HG02610 (cell line): ENCODE data around the gene MXRA8.
"Not testable (repeated sequence)": the region's sequence is repeated elsewhere in the genome, so short reads cannot be mapped to it uniquely, and the experiment has no call there.

ENCODE experiments used
- ATAC-seq: cut with Tn5 transposase; IDR thresholded peaks from one replicate; pipeline ENCODE4 v1.9.1; 2021; ENCODE audit warnings: mild to moderate bottlenecking, moderate library complexity; ENCODE audit not compliant: unreplicated experiment

MXRA8 gene

DNA sequence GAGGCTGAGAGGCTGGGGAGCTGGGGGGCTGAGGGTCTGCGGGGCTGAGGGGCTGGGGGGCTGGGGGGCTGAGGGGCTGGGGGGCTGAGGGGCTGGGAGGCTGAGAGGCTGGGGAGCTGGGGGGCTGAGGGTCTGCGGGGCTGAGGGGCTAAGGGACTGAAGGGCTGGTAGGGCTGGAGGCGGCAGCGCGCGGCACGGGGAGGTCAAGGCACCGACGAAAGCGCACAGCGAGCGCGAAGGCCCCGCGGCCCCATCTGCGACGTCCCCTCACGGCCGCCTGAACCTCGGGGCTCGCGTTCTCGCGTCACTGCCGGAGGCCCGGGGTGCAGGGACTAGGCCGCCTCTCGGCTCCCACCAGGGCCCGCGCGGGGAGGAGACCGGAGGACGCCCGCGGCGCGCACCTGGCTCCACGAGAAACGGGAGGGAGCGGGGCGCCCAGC lies 34.3 kb downstream of the MXRA8 start:
- peak; percentile 22 for ATAC-seq

DNA sequence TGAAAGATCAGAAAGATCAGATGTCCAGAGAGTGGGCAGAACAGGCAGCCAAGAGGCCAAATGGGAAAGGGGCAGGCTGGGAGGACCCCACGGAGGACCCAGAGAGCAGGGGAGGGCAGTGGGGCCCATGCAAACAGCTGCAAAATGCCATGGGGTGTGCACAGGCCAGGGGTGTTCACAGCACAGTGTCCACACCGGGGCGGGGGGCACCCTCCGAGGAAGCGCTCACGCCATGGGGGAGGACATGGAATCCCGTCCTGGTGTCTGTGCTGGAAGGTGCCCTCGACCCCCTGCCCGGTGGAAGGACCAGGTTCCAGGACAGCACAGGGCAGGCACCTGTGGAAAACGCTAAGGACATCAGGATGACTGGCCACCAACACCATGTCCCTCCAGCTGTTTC lies 35.4 kb downstream of the MXRA8 start:
- no peak for ATAC-seq

DNA sequence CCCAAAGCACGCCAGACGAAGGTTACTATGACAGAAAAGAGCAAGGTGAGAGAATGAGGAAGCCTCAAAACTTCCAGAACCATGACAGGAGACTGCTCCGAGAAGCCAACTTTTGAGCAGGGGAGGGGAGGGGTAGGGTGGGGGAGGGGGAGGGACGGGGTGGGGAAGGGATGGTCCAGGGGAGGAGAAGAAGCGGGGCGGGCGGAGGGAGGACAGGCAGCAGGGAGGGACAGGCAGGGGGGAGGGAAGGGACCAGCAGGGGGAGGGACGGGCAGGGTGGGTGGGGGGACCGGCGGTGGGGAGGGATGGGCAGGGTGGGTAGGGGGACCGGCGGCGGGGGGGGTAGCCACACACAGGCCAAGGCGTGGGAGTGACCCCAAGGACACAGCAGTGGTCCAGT lies 35.9 kb downstream of the MXRA8 start:
- no peak for ATAC-seq

DNA sequence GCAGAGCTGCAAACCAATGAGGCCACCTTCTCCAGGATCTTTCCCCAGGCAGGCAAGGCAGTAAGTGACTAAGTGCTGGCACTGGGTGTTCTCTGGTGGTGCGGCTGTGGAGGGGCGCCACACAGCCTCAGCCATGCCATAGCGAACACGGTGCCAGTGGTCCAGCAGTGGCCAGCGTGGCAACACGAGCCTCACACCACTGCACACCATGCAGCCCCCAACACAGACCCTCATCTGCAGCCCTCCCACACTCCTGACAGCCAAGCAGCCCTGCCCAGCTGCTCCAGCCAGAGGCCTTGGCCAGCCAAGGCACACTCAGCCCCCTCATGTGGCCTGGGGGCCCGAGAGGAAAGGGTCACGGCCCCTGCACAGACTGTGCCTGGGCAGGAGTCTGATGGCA lies 36.9 kb downstream of the MXRA8 start:
- ATAC-seq: no peak

DNA sequence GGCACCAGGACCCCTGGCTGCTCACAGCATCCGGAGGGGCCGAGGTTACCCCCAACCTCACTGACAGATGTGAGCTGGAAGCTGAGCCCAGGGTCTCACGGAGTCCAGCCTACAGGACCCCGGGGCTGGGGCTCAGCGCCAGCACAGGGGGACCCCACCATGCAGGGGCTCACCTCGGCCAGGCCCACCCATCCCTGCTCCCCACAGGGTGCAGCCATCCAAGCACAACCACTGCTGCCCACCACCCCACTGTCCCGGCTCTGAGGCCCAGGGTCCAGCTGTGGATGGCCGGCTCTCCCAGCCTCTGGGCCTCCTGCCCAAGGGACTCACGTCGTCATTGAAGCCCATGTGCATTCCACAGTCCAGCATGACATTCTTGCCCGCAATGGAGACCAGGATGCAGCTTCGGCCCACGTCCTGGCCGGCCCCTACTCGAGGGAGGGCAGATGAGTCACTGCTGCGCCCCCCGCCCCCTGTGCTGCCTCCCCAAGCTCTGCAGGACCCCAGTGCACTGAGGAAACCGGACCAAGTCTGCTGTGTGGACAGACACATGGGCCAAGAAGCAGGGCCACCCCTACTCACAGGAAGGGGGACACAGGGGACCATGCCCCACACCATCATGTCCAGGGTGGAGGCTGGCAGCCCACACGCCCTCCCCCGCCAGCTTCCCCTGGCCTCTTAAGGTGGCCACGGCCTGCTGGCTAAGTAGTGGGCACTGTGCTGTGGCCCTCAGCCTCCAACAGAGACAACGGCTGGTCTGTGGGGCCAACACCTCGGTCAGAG lies 37.5 kb downstream of the MXRA8 start:
- ATAC-seq: no peak

DNA sequence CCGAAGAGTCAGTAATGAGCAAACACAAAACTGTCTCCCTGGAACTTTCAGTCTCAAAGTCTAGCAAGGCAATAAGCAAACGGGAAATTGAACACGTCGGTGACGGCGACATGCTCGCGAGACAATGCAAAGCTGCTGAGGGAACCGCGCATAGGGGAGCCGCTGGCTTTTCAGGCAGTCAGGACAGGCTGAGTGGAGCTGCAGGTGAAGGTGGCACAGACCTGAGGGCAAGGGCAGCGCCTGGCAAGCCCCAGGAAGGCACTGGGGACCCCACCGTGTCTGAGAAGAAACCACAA lies 38.8 kb downstream of the MXRA8 start:
- ATAC-seq: no peak

DNA sequence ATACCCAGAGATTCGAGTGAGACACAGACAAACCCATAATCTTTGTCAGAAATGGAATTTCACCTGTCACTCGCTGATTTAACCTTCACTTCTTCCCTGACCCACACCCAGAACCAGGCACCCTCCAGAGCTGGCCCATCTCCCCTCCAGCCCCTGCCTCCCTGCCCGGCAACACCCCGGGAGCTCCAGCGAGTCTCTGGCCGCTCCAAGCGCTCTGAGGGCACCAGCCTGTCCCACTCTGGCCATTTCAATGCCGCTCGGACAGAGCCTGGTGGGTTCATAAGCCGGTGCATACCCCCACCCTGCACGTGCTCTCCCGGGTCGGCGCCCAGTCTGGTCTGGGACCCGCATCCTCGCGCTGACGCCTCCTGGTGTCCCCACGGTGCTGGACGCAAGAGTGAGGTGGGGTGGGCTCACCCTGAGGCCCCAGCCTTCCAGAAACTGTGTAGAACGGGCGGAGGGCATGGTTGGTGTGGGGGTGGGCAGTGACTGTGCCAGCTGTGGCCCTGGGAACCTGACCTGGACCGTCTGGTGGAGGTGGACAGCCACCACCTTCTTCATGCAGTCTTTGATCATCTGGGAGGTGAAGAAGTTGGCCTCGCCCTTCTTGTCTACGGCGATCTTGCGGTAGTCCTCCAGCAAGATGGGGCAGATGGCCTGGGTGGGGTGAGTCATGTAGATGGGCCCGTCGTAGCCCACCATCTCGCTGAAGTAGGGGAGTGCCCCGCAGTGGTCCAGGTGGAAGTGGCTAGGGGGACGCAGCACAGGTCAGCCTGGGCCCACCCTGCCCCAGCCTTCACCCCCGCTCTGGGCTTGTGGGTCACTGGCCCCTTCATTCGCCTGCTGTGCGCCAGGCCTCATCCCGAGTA lies 39.3 kb downstream of the MXRA8 start:
- ATAC-seq: no peak

DNA sequence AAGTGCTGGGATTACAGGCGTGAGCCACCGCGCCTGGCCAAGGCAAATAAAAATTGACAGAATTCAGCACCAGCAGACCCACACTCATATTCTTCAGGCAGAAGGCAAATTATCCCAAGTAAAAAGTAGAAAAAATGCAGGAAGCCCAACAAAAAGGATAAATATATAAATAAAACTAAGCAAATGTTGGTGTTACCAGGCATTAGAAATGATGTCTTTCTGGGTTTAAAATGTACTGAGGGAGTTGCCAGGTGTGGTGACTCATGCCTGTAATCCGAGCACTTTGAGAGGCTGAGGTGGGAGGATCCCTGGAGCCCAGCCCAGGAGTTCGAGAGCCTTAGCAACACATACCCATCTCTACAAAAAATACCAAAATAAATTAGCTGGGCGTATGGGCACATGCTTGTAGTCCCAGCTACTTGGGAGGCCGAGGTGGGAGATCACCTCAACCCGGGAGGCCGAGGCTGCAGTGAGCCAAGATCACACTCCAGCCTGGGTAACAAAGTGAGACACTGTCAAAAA lies 40.2 kb downstream of the MXRA8 start:
- no peak for ATAC-seq

DNA sequence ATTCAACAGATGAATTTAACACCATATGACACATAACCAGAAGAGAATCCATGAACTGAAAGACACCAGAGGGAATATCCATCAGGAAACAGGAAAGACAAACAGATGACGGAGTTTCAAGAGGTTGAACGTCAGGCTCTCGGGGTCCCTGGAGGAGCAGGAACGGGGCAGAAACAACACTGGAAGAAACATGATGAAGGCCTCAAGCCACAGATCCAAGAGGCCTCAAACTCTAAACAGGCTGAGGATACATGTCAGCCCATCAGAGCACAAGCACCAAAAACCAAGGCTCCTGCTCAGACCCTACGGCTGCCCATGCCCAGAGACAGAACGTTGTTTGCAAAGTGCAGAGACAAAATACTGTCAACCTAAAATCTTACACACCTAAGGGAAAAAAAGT lies 40.9 kb downstream of the MXRA8 start:
- ATAC-seq: no peak

DNA sequence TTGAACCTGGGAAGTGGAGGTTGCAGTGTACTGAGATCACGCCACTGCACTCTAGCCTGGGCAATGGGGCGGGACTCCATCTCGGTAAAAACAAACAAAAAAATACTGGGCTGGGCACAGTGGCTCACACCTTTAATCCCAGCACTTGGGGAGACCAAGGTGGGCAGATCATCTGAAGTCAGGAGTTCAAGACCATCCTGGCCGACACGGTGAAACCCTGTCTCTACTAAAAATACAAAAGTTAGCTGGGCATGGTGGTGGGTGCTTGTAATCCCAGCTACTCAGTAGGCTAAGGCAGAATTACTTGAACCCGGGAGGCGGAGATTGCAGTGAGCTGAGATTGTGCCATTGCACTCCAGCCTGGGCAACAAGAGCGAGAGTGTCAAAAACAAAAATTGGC lies 42.2 kb downstream of the MXRA8 start:
- not testable (repeated sequence) for ATAC-seq

DNA sequence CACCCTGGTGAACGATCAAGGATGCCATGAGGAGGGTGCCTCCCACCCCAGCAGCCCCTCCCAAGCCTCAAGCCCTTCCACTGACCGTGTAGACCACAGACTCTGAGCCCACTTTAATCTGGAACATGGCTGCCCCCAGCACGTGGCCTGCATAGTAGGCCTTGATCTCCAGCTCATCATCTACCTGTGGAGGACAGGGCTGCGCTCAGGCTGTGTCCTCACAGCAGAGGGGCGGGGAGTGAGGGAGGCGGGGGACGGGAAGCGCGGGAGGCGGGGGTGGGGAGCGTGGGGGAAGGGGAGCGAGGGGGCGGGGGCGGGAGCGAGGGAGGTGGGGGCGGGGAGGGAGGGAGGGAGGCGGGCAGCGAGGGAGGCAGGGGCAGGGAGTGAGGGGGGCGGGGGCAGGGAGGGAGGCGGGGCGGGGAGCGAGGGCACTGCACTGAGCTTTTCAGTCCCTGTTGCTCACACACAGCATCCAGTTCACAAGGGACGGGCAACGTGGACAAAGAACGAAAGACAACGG lies 42.9 kb downstream of the MXRA8 start:
- no peak for ATAC-seq

DNA sequence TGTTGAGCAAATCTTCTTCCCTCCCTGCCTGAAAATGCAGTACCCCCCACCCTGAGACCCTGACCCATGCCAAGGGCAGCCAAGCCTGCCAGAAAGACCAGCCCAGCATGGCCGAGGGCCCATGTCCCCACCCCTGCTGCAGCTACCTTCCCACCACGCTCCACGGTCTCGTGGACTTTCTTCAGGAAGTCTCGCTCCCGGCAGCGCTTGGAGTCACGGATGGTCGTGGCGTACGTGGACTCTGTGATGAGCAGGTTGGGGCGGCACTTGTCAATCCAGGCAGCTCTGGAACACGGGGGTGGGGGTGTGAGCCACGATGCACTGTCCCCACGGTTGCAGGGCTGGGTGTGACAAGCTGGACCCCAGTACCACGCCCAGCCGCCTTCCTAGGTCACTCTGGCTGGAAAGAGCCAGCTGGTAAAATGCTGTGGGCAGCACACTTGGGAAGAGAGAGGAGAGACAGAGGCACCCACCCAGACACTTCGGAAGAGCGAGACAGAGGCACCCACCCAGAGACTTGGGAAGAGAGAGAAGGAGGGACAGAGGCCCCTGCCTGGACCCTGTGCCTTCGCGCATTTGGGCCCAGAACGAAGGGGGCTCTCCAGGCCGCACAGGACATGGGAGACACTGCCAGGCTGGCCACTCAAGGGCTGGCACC lies 43.5 kb downstream of the MXRA8 start:
- no peak for ATAC-seq

DNA sequence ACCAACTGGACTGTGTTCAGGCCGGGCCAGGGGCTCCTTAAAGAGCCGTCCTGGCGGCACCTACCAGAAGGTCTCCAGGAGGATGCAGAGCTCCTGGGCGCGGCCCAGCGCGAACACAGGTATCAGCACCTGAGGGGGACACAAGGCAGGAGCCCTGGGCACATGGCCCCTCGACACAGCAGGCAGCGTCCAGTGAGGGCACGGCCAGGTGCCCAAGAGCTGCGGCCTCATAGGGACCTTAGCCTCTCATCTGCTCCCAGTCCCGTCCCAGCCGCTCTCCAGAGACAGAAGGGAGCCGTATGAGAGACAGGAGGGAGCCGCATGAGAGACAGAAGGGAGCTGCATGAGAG lies 44.1 kb downstream of the MXRA8 start:
- no peak for ATAC-seq

DNA sequence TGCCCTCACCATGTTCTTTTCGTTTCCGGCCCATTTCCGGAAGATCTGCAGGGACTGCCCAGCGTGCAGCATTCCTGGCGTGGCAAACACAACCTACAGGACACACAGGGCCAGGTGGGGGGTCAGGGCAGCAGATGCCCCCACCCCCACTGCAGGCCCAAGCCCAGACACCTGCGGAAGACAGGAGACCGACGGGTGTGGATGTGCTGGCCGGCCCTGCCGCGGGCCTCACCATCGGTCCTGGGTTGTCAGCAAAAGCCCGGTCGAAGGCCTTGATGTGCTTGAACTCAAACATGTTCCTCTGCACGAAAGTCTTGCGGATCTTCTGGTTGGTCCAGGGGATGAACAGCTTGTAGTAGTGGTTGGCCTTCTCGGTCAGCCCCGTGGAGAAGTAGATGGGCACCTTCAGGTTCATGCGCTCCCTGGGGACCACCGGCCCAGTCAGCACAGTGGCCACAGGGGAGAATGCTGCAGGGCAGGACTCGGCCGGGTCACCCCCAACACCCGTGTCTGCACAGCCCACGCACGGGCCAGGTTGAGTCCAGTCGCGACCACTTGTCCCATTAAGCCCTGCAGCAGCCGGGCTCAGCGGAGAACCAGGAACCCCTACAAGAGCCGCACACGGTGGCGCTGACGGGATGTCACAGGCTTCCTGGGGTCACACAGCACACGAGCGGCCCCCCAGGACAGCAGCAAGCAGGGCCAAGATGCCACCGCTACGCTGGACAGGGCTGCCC lies 44.7 kb downstream of the MXRA8 start:
- no peak for ATAC-seq

DNA sequence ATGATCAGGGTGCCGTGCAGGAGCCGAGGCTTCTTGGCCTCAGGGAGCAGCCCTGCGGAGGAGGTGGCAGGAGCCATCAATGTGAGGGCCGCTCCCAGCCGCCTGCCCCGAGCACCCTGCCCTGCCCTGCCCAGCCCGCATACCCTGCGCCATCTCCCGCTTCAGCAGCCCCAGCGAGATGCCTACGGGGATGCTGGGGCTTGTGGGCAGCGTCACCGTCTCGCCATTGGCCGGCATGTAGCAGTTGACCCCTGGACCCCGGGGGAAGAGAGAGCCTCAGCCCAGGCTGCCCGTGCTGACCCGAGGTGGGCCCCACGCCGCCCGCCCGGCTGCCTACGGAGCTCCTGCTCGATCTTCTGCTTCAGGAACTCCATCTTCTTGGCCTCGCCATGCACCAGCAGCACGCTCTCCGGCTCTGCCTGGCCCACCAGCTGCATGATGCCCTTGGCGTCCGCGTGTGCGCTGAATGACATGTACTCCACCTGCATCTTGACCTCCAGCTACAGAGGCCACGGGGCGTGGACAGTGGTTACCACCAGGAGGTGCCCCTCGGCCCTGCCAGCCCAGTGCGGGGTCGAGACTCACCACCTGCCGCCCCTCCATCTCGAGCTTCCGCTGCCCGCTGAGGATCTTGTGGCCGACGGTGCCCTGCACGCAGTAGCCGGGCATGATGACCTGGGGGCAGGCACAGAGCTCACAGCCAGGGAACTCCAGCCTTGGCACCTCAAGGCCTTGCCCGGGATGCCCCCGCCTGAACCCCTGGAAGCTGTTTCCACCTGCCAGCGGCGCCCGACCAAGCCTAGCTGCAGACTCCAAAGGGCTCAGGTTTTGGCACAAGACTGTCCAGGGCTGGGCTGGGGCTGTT lies 45.7 kb downstream of the MXRA8 start:
- no peak for ATAC-seq

DNA sequence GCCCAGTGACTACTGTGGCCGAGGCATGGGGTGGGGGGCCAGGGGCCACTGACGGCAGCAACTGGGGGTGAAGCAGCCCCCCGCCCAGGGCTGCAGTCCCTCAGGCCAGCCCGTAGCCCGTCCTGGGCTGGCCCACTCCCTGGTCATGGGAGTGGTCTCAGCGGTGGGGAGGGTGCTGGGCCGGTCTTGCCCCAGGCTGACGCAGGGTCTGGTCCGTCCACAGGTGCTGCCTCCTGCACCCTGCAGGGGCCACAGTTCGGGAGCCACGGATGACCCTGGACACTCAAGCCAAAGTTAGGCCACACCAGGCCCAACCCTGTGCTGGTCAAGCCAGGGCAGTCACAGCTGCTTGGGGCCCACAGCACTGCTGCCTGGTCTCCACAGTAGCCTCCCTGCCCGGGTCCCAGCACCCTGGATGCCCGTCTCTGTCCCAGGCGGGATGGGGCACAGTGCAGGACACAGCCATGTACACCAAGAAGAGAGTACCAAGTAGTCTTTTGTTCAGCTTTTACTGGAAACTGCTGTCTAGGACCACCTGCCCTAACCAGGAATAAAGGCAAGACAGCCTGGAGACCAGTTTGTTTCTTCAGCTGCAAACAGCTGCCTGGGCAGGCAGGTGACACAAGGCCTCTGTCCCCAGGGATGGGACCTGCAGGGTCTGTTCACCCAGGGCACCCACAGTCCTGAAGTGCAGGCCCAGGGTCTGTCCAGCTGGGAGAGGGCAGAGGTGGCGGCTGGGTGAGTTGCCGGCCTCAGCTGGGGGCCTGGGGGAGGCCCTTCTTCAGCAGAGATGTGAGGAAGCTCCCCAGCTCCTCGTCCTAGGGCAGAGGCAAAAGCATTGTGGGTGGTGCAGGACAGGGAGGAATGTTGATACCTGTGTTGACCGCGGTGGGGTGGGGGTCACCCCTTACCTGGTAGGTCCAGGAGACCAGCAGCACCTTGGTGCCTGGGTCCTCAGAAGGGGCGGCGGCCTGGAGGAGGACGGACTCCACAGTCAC lies 46.9 kb downstream of the MXRA8 start:
- no peak for ATAC-seq

DNA sequence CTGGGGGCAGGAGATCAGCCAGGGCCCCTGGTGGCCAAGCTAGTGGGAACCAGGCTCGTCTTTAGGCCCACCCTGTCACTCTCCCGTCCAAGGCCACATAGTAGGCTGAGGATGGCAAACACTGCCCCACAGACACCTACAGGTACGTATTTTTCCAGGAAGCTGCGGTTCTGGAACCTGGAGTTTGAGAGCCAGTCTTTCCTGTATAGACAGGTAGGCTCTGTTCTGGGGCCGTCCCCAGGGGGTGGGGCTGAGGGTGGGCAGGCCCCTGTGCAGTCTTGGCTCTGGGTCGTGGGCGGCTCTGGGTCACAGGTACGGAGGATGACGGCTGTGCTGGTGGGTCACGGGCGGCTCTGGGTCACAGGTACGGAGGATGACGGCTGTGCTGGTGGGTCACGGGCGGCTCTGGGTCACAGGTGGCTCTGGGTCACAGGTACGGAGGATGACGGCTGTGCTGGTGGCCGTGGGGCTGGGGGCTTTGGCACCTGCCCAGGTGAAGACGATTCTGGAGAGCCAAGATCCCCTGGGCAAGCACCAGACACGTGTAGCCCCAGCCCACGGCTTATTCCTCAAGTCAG lies 47.8 kb downstream of the MXRA8 start:
- ATAC-seq: no peak

DNA sequence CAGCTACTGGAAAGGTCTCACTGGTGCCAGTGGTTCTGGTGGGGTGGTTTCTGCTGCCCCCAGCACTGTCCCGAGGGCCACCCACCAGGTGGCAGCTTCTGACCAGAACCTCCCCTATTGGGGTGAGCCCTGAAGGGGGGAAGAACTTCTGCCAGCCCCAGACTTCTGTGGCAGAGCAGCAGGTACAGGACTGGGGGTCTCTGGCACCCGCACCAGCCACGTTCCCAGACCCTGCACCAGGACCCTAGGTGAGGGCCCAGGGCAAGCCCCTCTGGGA lies 48.3 kb downstream of the MXRA8 start:
- no peak for ATAC-seq
